ENCODE results near the gene C8G. TPM values are rescaled to one million over a fixed set of nuclear protein-coding genes. Genes with fewer than 3 reads are reported as not detected.

C8G gene
- total and polyA plus RNA-seq, 2 of the 4 experiments (the other 2 are of a cell fraction), result 0.80 TPM; not detected in 1

- intact Hi-C loops (cut with micrococcal nuclease) (no loop called here), in situ Hi-C loops (cut with MboI; ENCODE audit: low sequenced_read_pairs) (no loop called here), dilution Hi-C loops (cut with HindIII; ENCODE audit: low sequenced_read_pairs, unreplicated experiment) (no loop called here)
- Histone ChIP-seq H2AK5ac (ENCODE audit: low read depth, low read length) (no peak overlapping the region), H3K14ac (replicated peaks; ENCODE audit: low read depth, low read length) (no peak overlapping the region), H2BK120ac (ENCODE audit: low read depth, low read length) (no peak overlapping the region), H2AK9ac (replicated peaks; ENCODE audit: low read depth, low read length, poor library complexity) (no peak overlapping the region), H3K4me3 (ENCODE audit: insufficient read depth, low read depth, low read length) (no peak overlapping the region), H3K9me3 (ENCODE audit: control insufficient read depth, insufficient read depth, low read length) (no peaks in the 10 kb centered on the region), H4K20me1 (ENCODE audit: insufficient read depth, low read length) (no peaks in the 10 kb centered on the region), H2AFZ (replicated peaks; ENCODE audit: low read length, poor library complexity) (no peak overlapping the region), H3K79me1 (ENCODE audit: low read depth in 1 of 2, low read length in 2 of 2) (no peaks in the 10 kb centered on the region), H3K4me1 (ENCODE audit: control insufficient read depth, insufficient read depth, low read length) (no peaks in the 10 kb centered on the region), H2BK15ac (ENCODE audit: low read depth, low read length) (no peak overlapping the region), H2BK5ac (ENCODE audit: low read depth, low read length, poor library complexity, severe bottlenecking) (no peak overlapping the region), H3K9ac (ENCODE audit: low read depth, low read length) (no peak overlapping the region), H3K4me2 (ENCODE audit: low read depth, low read length) (no peak overlapping the region), H4K91ac (ENCODE audit: insufficient read depth, low read depth, low read length) (no peak overlapping the region), H4K5ac (ENCODE audit: low read depth, low read length) (no peak overlapping the region), H3K18ac (ENCODE audit: low read depth, low read length) (no peak overlapping the region), H3K56ac (ENCODE audit: extremely low read depth, insufficient read depth, low read length) (no peak overlapping the region), H3K27me3 (ENCODE audit: control insufficient read depth, insufficient read depth, low read length) (peaks cover 42% of the 10 kb centered on the region), H3K9me1 (ENCODE audit: insufficient read depth, low read length) (no peaks in the 10 kb centered on the region), H3K36me3 (ENCODE audit: control insufficient read depth, insufficient read depth, low read length) (no peaks in the 10 kb centered on the region), H3K4ac (ENCODE audit: low read depth, low read length) (no peak overlapping the region), H4K8ac (ENCODE audit: low read depth in 2 of 2, low read length in 2 of 2) (no peak overlapping the region), H2BK20ac (ENCODE audit: low read depth, low read length) (no peak overlapping the region), H3K27ac (ENCODE audit: insufficient read depth, low read length) (no peak overlapping the region), H3K23ac (ENCODE audit: low read depth, low read length) (no peak overlapping the region)
- POLR2A ChIA-PET (ENCODE audit: unreplicated experiment), result no interaction called here
- CTCF ChIA-PET, result no interaction called here
- DNase-seq, result no peak
- 20% methylated on average over 1 of the region's 9 CpGs; no CpG with 5 or more reads in 1 of the 2 experiments for WGBS, 2 experiments (ENCODE audit: extremely low coverage in 2 of 2, insufficient read length in 1 of 2)
- ATAC-seq (ENCODE audit: low read depth), result no peak
- TF ChIP-seq MXI1 (IDR thresholded peaks at IDR 0.05; ENCODE audit: borderline replicate concordance, low read depth, low read length), result no peak
- TF ChIP-seq MAZ (IDR thresholded peaks at IDR 0.05; ENCODE audit: borderline replicate concordance, low read depth, low read length), result no peak
- no peak for TF ChIP-seq USF2 (IDR thresholded peaks at IDR 0.05; ENCODE audit: low read depth, low read length)
- no peak for TF ChIP-seq FOS (IDR thresholded peaks at IDR 0.05; ENCODE audit: low read depth, low read length)
- no peak for TF ChIP-seq ELK1 (IDR thresholded peaks at IDR 0.05; ENCODE audit: borderline replicate concordance, low read depth, low read length)
- TF ChIP-seq RAD21 (IDR thresholded peaks at IDR 0.05; ENCODE audit: low read length), result no peak
- no peak for TF ChIP-seq CTCF (conservative IDR thresholded peaks at IDR 0.05; ENCODE audit: low read depth, low read length)
- TF ChIP-seq BHLHE40 (IDR thresholded peaks at IDR 0.05; ENCODE audit: low read depth, low read length), result no peak
- no peak for TF ChIP-seq RFX5 (IDR thresholded peaks at IDR 0.05; ENCODE audit: low read depth, low read length)
- BruUV-seq (replicated peaks), result no TSS peak
Measured at GRCh38 chr9:136983167-136983566, 38.1 kb downstream of the C8G start.

All from IMR-90 (cell line).